HEK293 (cell line): ENCODE data around the gene FADS6.

Experiments
- CTCF ChIA-PET: fragments of 350-600 bp; formaldehyde crosslinking; extraction: SDS; loops from one replicate; lab custom pipeline; 2021; ENCODE audit warnings: antibody characterized with exemption; lab: Yijun Ruan, JAX
- POLR2A ChIA-PET: fragments of 300-600 bp; formaldehyde crosslinking; extraction: SDS; loops from one replicate; lab custom pipeline; 2020; ENCODE audit warnings: antibody characterized with exemption, inconsistent platforms; lab: Yijun Ruan, JAX
- H3K27ac ChIP-seq: fragments of 200-500 bp; sonication (Bioruptor generic); 2 replicates; pipeline ENCODE4 v1.5.1; 2014; ENCODE audit warnings: low read depth, low read length, control low read depth, inconsistent platforms; ENCODE audit errors: extremely low read depth
- H3K36me3 ChIP-seq, 2 experiments: fragments of 200-500 bp in 1 of 2; sonication (Bioruptor generic) in 1 of 2; 1 replicate in 1 of 2; 2 replicates in 1 of 2; pipeline ENCODE4 v1.5.1; 2014 to 2017; ENCODE audit warnings: inconsistent platforms in 2 of 2, low read length in 2 of 2; ENCODE audit not compliant: control insufficient read depth in 2 of 2, insufficient read depth in 1 of 2
- H3K4me1 ChIP-seq: fragments of 200-500 bp; sonication (Bioruptor generic); 2 replicates; pipeline ENCODE4 v1.5.1; 2014; ENCODE audit warnings: mild to moderate bottlenecking, low read length, inconsistent platforms; ENCODE audit not compliant: control insufficient read depth, insufficient read depth
- H3K4me3 ChIP-seq: 2 replicates; pipeline ENCODE4 v1.5.1; 2011; ENCODE audit warnings: low read depth, mild to moderate bottlenecking, control low read depth, low read length, moderate library complexity
- H3K9me3 ChIP-seq: fragments of 200-500 bp; sonication (Bioruptor generic); 2 replicates; pipeline ENCODE4 v1.5.1; 2014; ENCODE audit warnings: low read depth, low read length, inconsistent platforms; ENCODE audit not compliant: control insufficient read depth, insufficient read depth
- FEZF1 ChIP-seq: fragments of 450-650 bp; formaldehyde crosslinking; IDR thresholded peaks from 2 replicates; pipeline ENCODE4 v1.5.1; 2016; ENCODE audit warnings: missing biosample characterization, missing genetic modification characterization
- GLI2 ChIP-seq: fragments of 450-650 bp; formaldehyde crosslinking; IDR thresholded peaks from 2 replicates; pipeline ENCODE4; 2017; ENCODE audit warnings: missing biosample characterization, missing genetic modification characterization, low read depth, borderline replicate concordance
- HIC1 ChIP-seq: fragments of 450-650 bp; formaldehyde crosslinking; IDR thresholded peaks from 2 replicates; pipeline ENCODE4 v1.5.1; 2016; ENCODE audit warnings: missing biosample characterization, missing genetic modification characterization
- INSM2 ChIP-seq: fragments of 450-650 bp; formaldehyde crosslinking; IDR thresholded peaks from 2 replicates; pipeline ENCODE4 v1.5.1; 2016; ENCODE audit warnings: missing biosample characterization, missing genetic modification characterization
- MZF1 ChIP-seq: fragments of 450-650 bp; formaldehyde crosslinking; IDR thresholded peaks from 2 replicates; pipeline ENCODE4 v1.5.1; 2017; ENCODE audit warnings: missing biosample characterization, missing genetic modification characterization, borderline replicate concordance
- PRDM1 ChIP-seq: fragments of 450-650 bp; formaldehyde crosslinking; IDR thresholded peaks from 2 replicates; pipeline ENCODE4; 2016; ENCODE audit warnings: missing biosample characterization, missing genetic modification characterization
- ZFHX2 ChIP-seq: fragments of 450-650 bp; formaldehyde crosslinking; conservative IDR thresholded peaks from 2 replicates; pipeline ENCODE4 v1.5.1; 2016; ENCODE audit warnings: missing biosample characterization, missing genetic modification characterization
- ZNF155 ChIP-seq: fragments of 450-650 bp; formaldehyde crosslinking; IDR thresholded peaks from 2 replicates; pipeline ENCODE4 v1.5.1; 2016; ENCODE audit warnings: missing biosample characterization, missing genetic modification characterization
- ZNF350 ChIP-seq: fragments of 450-650 bp; formaldehyde crosslinking; IDR thresholded peaks from 2 replicates; pipeline ENCODE4 v1.5.0; 2017; ENCODE audit warnings: missing biosample characterization, mild to moderate bottlenecking, missing genetic modification characterization
- ZNF510 ChIP-seq: fragments of 450-650 bp; formaldehyde crosslinking; IDR thresholded peaks from 2 replicates; pipeline ENCODE4 v1.5.1; 2018; ENCODE audit warnings: mild to moderate bottlenecking, missing genetic modification characterization, missing biosample characterization; ENCODE audit not compliant: insufficient replicate concordance
- ZNF514 ChIP-seq: fragments of 450-650 bp; formaldehyde crosslinking; IDR thresholded peaks from 2 replicates; pipeline ENCODE4 v1.5.1; 2016; ENCODE audit warnings: missing biosample characterization, missing genetic modification characterization
- ZNF518A ChIP-seq: fragments of 450-650 bp; formaldehyde crosslinking; conservative IDR thresholded peaks from 2 replicates; pipeline ENCODE4 v1.5.1; 2016; ENCODE audit warnings: low read depth, missing biosample characterization, missing genetic modification characterization
- ZNF548 ChIP-seq: fragments of 450-650 bp; formaldehyde crosslinking; IDR thresholded peaks from 2 replicates; pipeline ENCODE4 v1.5.1; 2016; ENCODE audit warnings: missing biosample characterization, missing genetic modification characterization
- ZNF768 ChIP-seq: fragments of 450-650 bp; formaldehyde crosslinking; IDR thresholded peaks from 2 replicates; pipeline ENCODE4 v1.5.1; 2018; ENCODE audit warnings: missing biosample characterization, mild to moderate bottlenecking, missing genetic modification characterization
- ZSCAN5A ChIP-seq: fragments of 450-650 bp; formaldehyde crosslinking; IDR thresholded peaks from 2 replicates; pipeline ENCODE4 v1.5.1; 2016; ENCODE audit warnings: missing biosample characterization, missing genetic modification characterization
- TF ChIP-seq, protein P1 (sequence below): sonication (generic); formaldehyde crosslinking; IDR thresholded peaks from 2 replicates; pipeline ENCODE4 v1.8.1; 2022; ENCODE audit warnings: mild to moderate bottlenecking, moderate library complexity, missing genetic modification reagents

FADS6 gene

GRCh38 chr17:74860872-74861661 is 32.4 kb downstream of the FADS6 start (continued):
- no peak for TF ChIP-seq ZNF510 (tag by site-specific recombination)
- no peak for TF ChIP-seq PRDM1 (tag by site-specific recombination)
- no peak for TF ChIP-seq ZSCAN5A (tag by site-specific recombination)
- TF ChIP-seq FEZF1 (tag by site-specific recombination) = no peak
- TF ChIP-seq, protein P1, sequence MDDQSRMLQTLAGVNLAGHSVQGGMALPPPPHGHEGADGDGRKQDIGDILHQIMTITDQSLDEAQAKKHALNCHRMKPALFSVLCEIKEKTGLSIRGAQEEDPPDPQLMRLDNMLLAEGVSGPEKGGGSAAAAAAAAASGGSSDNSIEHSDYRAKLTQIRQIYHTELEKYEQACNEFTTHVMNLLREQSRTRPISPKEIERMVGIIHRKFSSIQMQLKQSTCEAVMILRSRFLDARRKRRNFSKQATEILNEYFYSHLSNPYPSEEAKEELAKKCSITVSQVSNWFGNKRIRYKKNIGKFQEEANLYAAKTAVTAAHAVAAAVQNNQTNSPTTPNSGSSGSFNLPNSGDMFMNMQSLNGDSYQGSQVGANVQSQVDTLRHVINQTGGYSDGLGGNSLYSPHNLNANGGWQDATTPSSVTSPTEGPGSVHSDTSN (CRISPR knock-in tag) = no peak
- no peak for TF ChIP-seq ZNF768 (tag by site-specific recombination)
- no peak for TF ChIP-seq GLI2 (tag by site-specific recombination)
- no peak for TF ChIP-seq MZF1
- TF ChIP-seq ZFHX2 = no peak
- no peak for TF ChIP-seq INSM2 (tag by site-specific recombination)
- no peak for TF ChIP-seq ZNF548
- no peak for TF ChIP-seq ZNF514 (tag by site-specific recombination)
- TF ChIP-seq ZNF518A (tag by site-specific recombination) = no peak
- no peak for TF ChIP-seq ZNF350 (tag by site-specific recombination)
- TF ChIP-seq, all 188 proteins: peak for 0

DNA sequence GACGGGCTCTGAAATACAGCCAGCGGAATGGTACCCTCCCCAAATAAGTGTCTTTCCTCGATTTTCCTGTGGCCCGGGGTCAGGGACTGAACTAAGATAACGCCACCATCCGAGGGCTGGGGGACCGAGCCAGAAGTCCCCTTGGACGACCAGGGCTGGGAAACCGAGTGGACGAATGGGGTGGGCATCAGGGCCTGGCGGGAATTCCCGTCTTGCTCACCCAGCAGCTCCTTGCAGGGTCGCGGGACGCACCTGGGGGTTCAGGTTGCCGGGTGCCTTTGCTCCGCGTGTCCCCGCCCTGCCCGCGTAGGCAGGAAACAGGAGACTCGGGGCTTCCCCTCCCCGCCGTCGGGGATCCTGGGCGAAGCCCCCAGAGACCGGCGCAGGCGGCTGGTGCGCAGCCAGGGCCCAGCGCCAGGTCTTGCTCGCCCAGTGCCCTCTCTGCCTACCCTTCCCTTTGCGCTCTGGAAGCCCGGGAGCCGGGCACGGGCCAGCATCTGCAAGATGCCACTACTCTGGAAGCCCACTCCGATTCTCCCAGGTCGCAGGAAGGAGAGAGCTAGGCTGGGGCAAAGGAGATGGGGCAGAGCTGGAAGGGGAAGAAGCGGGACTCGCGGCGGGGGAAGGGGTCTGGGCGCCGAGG is 33.1 kb downstream of the FADS6 start:
- Histone ChIP-seq H3K36me3 (peaks cover 0 to 30% of the 10 kb centered on the region in 2 experiments; a peak in 1 of 3 replicates), H3K4me1 (0 out of 2 replicates have a peak, but pooled peaks cover 2% of the 10 kb centered on the region), H3K4me3 (no peak overlapping the region), H3K27ac (no peak overlapping the region), H3K9me3 (no peaks in the 10 kb centered on the region)
- ChIA-PET POLR2A (interaction anchor here (5.0 kb wide), 1 partner anchor 13 kb away, joined by 40 read pairs; the partner anchor contains the start of gene FDXR), CTCF (interaction anchor here (0.5 to 14.4 kb wide), 8 partner anchors 13 to 218 kb away, joined by 3 to 338 read pairs (median 39); partner anchors contain the start of genes FDXR and NHERF1)
- TF ChIP-seq HIC1 (tag by site-specific recombination) = peak; percentile 50; the same call in 1 of the 2 replicates
- TF ChIP-seq ZNF155 = no peak
